Measurements from ENCODE around the gene HECTD4.

The HECTD4 gene

DNA sequence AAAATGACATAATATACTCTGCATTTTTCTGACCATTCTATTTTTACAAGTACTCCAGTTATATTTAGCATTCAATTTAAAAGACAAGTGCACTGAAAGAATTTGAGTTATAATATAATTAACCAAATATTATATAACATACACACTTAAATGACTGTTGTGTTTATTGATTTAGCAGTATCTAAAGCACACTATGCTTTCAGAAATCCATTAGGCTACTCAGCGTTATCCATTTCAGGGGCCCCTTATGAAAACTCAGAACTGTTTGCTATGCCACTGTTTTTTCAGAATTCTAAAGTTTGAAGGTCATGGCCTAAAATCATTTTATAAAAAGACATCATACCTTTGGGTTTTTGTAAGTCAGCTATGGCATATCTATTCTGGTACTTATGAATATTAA is 57.1 kb downstream of the HECTD4 start:
- Histone ChIP-seq H2AFZ (ENCODE audit: low read length) (no peak overlapping the region), H3K36me3 (ENCODE audit: insufficient read depth, low read length) (no peaks in the 10 kb centered on the region), H3K9ac (ENCODE audit: low read depth, low read length, poor library complexity, severe bottlenecking) (no peak overlapping the region), H3K4me1 (ENCODE audit: insufficient read depth, low read length, poor library complexity, severe bottlenecking) (no peaks in the 10 kb centered on the region), H3K79me2 (ENCODE audit: insufficient read depth, low read length) (peaks cover 61% of the 10 kb centered on the region), H3K27me3 (ENCODE audit: insufficient read depth, low read length, poor library complexity, severe bottlenecking) (no peaks in the 10 kb centered on the region), H3K9me3 (ENCODE audit: insufficient read depth, low read depth, low read length) (no peaks in the 10 kb centered on the region), H3K4me3 (ENCODE audit: low read length, poor library complexity, severe bottlenecking) (no peak overlapping the region), H3F3A (ENCODE audit: low read depth) (no peaks in the 10 kb centered on the region), H3K9me2 (replicated peaks; ENCODE audit: low read depth, low read length) (no peaks in the 10 kb centered on the region), H3K4me2 (ENCODE audit: low read depth, low read length, poor library complexity, severe bottlenecking) (no peak overlapping the region), H4K20me1 (ENCODE audit: insufficient read depth, low read length, poor library complexity, severe bottlenecking) (peaks cover 10% of the 10 kb centered on the region)
- TF ChIP-seq, protein P1, sequence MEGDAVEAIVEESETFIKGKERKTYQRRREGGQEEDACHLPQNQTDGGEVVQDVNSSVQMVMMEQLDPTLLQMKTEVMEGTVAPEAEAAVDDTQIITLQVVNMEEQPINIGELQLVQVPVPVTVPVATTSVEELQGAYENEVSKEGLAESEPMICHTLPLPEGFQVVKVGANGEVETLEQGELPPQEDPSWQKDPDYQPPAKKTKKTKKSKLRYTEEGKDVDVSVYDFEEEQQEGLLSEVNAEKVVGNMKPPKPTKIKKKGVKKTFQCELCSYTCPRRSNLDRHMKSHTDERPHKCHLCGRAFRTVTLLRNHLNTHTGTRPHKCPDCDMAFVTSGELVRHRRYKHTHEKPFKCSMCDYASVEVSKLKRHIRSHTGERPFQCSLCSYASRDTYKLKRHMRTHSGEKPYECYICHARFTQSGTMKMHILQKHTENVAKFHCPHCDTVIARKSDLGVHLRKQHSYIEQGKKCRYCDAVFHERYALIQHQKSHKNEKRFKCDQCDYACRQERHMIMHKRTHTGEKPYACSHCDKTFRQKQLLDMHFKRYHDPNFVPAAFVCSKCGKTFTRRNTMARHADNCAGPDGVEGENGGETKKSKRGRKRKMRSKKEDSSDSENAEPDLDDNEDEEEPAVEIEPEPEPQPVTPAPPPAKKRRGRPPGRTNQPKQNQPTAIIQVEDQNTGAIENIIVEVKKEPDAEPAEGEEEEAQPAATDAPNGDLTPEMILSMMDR (conservative IDR thresholded peaks at IDR 0.05; ENCODE audit: low read length), result no peak
- TF ChIP-seq EZH2phosphoT487 (IDR thresholded peaks at IDR 0.05; ENCODE audit: borderline replicate concordance), result no peak

GRCh38 chr12:112322882-112323547 is 59.2 kb downstream of the HECTD4 start:
- Histone ChIP-seq H3K4me1 (ENCODE audit: insufficient read depth, low read length, poor library complexity, severe bottlenecking) (no peaks in the 10 kb centered on the region), H3K79me2 (ENCODE audit: insufficient read depth, low read length) (peaks cover 54% of the 10 kb centered on the region), H2AFZ (ENCODE audit: low read length) (no peak overlapping the region)

DNA sequence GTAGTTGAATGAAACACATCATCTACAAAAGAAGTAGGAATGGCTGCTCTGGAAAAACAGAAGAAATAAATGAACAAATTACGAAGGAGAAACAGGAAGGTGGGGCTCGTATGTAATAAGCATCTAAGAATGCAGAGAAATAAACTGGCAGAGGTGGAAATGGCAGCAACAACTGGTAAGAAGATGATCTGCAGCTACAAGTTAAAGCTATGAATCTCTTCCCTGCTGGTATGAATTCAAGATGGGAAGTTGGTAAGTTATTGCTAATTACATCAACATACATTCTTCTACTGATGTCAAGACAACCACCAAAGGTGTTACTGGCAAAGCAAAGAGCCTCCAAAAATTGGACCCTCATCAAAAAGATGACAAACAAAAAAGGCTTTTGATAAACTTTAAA is 59.8 kb downstream of the HECTD4 start:
- Histone ChIP-seq H2AFZ (ENCODE audit: low read length) (no peak overlapping the region), H3K9ac (ENCODE audit: low read depth, low read length, poor library complexity, severe bottlenecking) (no peak overlapping the region), H3K36me3 (ENCODE audit: insufficient read depth, low read length) (peaks cover 12% of the 10 kb centered on the region), H3K27me3 (ENCODE audit: insufficient read depth, low read length, poor library complexity, severe bottlenecking) (no peaks in the 10 kb centered on the region), H3K4me1 (ENCODE audit: insufficient read depth, low read length, poor library complexity, severe bottlenecking) (no peaks in the 10 kb centered on the region), H3K4me3 (ENCODE audit: low read length, poor library complexity, severe bottlenecking) (no peak overlapping the region), H3K9me3 (ENCODE audit: insufficient read depth, low read depth, low read length) (no peaks in the 10 kb centered on the region), H3K79me2 (ENCODE audit: insufficient read depth, low read length) (peaks cover 51% of the 10 kb centered on the region), H3K9me2 (replicated peaks; ENCODE audit: low read depth, low read length) (no peaks in the 10 kb centered on the region), H3F3A (ENCODE audit: low read depth) (no peaks in the 10 kb centered on the region), H4K20me1 (ENCODE audit: insufficient read depth, low read length, poor library complexity, severe bottlenecking) (peaks cover 10% of the 10 kb centered on the region), H3K4me2 (ENCODE audit: low read depth, low read length, poor library complexity, severe bottlenecking) (no peak overlapping the region)
- no peak for TF ChIP-seq EZH2phosphoT487 (IDR thresholded peaks at IDR 0.05; ENCODE audit: borderline replicate concordance)
- TF ChIP-seq, protein P1 (conservative IDR thresholded peaks at IDR 0.05; ENCODE audit: low read length), result no peak

More at GRCh38 chr12:112322882-112323547, 59.2 kb downstream of the HECTD4 start:
- no peaks in the 10 kb centered on the region for H3K9me3 ChIP-seq (ENCODE audit: insufficient read depth, low read depth, low read length)
- no peak overlapping the region for H3K9ac ChIP-seq (ENCODE audit: low read depth, low read length, poor library complexity, severe bottlenecking)
- no peaks in the 10 kb centered on the region for H3K9me2 ChIP-seq (replicated peaks; ENCODE audit: low read depth, low read length)
- TF ChIP-seq, protein P1 (conservative IDR thresholded peaks at IDR 0.05; ENCODE audit: low read length), result no peak
- TF ChIP-seq EZH2phosphoT487 (IDR thresholded peaks at IDR 0.05; ENCODE audit: borderline replicate concordance), result no peak
- no peak overlapping the region for H3K4me2 ChIP-seq (ENCODE audit: low read depth, low read length, poor library complexity, severe bottlenecking)
- peaks cover 10% of the 10 kb centered on the region for H4K20me1 ChIP-seq (ENCODE audit: insufficient read depth, low read length, poor library complexity, severe bottlenecking)
- H3K36me3 ChIP-seq (ENCODE audit: insufficient read depth, low read length), result peaks cover 12% of the 10 kb centered on the region
- no peak overlapping the region for H3K4me3 ChIP-seq (ENCODE audit: low read length, poor library complexity, severe bottlenecking)
- H3K27me3 ChIP-seq (ENCODE audit: insufficient read depth, low read length, poor library complexity, severe bottlenecking), result no peaks in the 10 kb centered on the region
- no peaks in the 10 kb centered on the region for H3F3A ChIP-seq (ENCODE audit: low read depth)

All from Loucy (cell line).